Gastroesophageal sphincter (tissue), 4 donors: Measurements from ENCODE around the gene KRTAP10-12. TPM values are rescaled to one million over a fixed set of nuclear protein-coding genes. Genes with fewer than 3 reads are reported as not detected.

ENCODE experiments used
- ATAC-seq: fragments of 150-250 bp; one replicate; pipeline ENCODE4 v1.9.1; 2016; ENCODE audit warnings: mild to moderate bottlenecking, moderate library complexity
- H3K27ac ChIP-seq, 4 donors: fragments of 200-600 bp; sonication (generic) in 3 of 4; 1 replicate in 3 of 4; 2 replicates in 1 of 4; pipeline ENCODE4 v1.5.1; 2016 to 2019
- H3K27me3 ChIP-seq: fragments of 200-600 bp; sonication (generic); one replicate; pipeline ENCODE4 v1.5.1; 2019
- H3K36me3 ChIP-seq, 2 donors: fragments of 200-600 bp; sonication (generic); one replicate each; pipeline ENCODE4 v1.5.1; 2019; ENCODE audit warnings: control low read depth in 1 of 2
- H3K4me1 ChIP-seq, 3 donors: fragments of 200-600 bp; sonication (generic); 1 replicate in 2 of 3; 2 replicates in 1 of 3; pipeline ENCODE4 v1.5.1; 2016 to 2019; ENCODE audit warnings: control low read depth in 2 of 3
- H3K4me3 ChIP-seq, 2 donors: fragments of 200-600 bp; sonication (generic); one replicate each; pipeline ENCODE4 v1.5.1; 2019; ENCODE audit warnings: mild to moderate bottlenecking in 1 of 2, moderate library complexity in 1 of 2
- H3K9me3 ChIP-seq, 3 donors: fragments of 200-600 bp; sonication (generic); one replicate each; pipeline ENCODE4 v1.5.1; 2017 to 2019; ENCODE audit warnings: control low read depth in 2 of 3
- EP300 ChIP-seq: sonication (generic); formaldehyde crosslinking; IDR thresholded peaks from one replicate; pipeline ENCODE4 v1.6.1; 2017; ENCODE audit warnings: antibody characterized with exemption, mild to moderate bottlenecking
- POLR2A ChIP-seq, 2 donors: fragments of 450-650 bp; IDR thresholded peaks; one replicate each; pipeline ENCODE4 v1.6.1; 2017; ENCODE audit warnings: antibody characterized with exemption in 2 of 2, mild to moderate bottlenecking in 2 of 2, moderate library complexity in 1 of 2
- POLR2AphosphoS5 ChIP-seq: sonication (generic); formaldehyde crosslinking; IDR thresholded peaks from one replicate; pipeline ENCODE4 v1.6.1; 2017; ENCODE audit warnings: antibody characterized with exemption
- WGBS, 2 donors: methylation state at CpG; one replicate each; pipeline ENCODE4 v1.1.5; 2018; ENCODE audit warnings: low coverage in 1 of 2; 5-methylcytosine and 5-hydroxymethylcytosine counted together
- total RNA-seq, 4 donors: library from RNA; depleted of rRNA; stranded (reverse); fragments of >200 nt; gene quantifications; one replicate each; pipeline ENCODE4 v1.1.0, GENCODE V29; 2016
- TF ChIP-seq, protein P1 (sequence below), 4 experiments: fragments of 200-600 bp in 2 of 4; fragments of 450-650 bp in 2 of 4; sonication (generic) in 1 of 4; IDR thresholded peaks; one replicate each; pipeline ENCODE4 v1.5.1; 2017 to 2019; ENCODE audit warnings: antibody characterized with exemption in 4 of 4, mild to moderate bottlenecking in 2 of 4, moderate library complexity in 2 of 4

Gene KRTAP10-12
- total RNA-seq, 4 donors from 2014 or later = not detected

DNA sequence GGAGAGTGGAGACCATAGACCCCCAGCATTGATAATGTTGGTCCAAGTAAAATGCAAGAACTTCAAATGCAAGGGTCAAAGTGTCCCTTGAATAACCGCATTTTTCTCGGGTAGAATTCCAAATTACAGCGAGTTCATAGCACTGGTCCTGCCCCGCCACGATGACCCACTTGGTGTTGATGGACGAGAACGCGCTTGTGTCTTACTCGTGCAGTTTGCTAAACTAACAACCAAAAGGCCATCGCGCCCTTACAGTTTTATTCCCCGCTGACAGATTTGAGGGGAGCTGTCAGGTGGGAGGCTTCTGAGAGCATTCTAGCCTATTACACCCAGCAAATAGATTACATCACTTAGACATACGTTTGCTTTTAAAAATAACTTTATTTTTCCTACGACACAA is 31.7 kb downstream of the KRTAP10-12 start:
- ATAC-seq = no peak
- H3K9me3 ChIP-seq = no peaks in the 10 kb centered on the region
- H3K4me1 ChIP-seq = peaks cover 0 to 1% (median 0%) of the 10 kb centered on the region in 3 donors
- WGBS, 2 donors = 84 to 91% methylated on average over 12 to 14 of the region's 14 CpGs
- H3K27me3 ChIP-seq = peaks cover 81% of the 10 kb centered on the region
- no peak overlapping the region for H3K4me3 ChIP-seq
- H3K27ac ChIP-seq = no peak overlapping the region
- TF ChIP-seq EP300 = no peak
- no peak for TF ChIP-seq POLR2AphosphoS5
- TF ChIP-seq, protein P1, sequence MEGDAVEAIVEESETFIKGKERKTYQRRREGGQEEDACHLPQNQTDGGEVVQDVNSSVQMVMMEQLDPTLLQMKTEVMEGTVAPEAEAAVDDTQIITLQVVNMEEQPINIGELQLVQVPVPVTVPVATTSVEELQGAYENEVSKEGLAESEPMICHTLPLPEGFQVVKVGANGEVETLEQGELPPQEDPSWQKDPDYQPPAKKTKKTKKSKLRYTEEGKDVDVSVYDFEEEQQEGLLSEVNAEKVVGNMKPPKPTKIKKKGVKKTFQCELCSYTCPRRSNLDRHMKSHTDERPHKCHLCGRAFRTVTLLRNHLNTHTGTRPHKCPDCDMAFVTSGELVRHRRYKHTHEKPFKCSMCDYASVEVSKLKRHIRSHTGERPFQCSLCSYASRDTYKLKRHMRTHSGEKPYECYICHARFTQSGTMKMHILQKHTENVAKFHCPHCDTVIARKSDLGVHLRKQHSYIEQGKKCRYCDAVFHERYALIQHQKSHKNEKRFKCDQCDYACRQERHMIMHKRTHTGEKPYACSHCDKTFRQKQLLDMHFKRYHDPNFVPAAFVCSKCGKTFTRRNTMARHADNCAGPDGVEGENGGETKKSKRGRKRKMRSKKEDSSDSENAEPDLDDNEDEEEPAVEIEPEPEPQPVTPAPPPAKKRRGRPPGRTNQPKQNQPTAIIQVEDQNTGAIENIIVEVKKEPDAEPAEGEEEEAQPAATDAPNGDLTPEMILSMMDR (IDR thresholded peaks at IDR 0.05) = no peak
- TF ChIP-seq POLR2A (IDR thresholded peaks at IDR 0.05) = no peak
- H3K36me3 ChIP-seq = no peaks in the 10 kb centered on the region

DNA sequence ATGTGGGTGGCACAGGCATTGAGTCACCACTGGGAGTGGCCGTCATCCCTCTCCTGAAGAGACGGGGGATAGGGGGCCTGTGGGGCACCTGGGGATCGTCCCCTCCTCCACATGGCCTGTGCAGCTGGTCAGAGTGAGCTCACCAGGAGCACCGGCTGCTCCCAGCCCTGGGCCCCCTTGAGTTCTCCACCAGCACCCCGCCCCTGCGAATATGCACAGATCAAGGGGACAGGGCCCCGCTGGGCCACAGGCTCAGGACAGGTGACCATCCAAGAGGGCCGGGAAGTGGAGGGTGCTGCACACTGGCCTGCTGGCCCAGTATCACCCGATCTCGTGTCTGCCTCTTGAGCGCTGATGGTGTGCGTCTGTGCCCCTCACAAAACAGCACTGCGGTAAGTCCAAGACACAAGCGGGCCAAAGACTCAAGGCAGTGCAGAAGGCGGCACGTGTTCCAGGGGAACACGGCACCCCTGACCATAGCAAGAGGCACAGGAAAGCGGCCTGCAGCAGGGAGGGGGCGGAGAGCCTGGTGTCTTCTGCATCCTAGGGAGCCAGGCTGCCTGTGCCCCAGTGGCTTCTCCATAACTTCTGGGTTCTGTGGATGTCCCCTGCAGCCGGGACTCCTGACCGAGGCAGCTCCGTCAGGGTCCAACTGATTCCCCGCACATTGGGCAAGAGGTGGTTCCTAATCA is 32.5 kb downstream of the KRTAP10-12 start:
- Histone ChIP-seq H3K27me3 (peaks cover 81% of the 10 kb centered on the region), H3K36me3 (no peaks in the 10 kb centered on the region), H3K27ac (no peak overlapping the region), H3K4me1 (no peaks in the 10 kb centered on the region), H3K9me3 (no peaks in the 10 kb centered on the region), H3K4me3 (no peak overlapping the region)
- TF ChIP-seq EP300 (no peak), POLR2A (IDR thresholded peaks at IDR 0.05) (no peak), POLR2AphosphoS5 (no peak)
- TF ChIP-seq, protein P1 (IDR thresholded peaks at IDR 0.05) = no peak
- no peak for ATAC-seq
- no CpG with 5 or more reads among the region's 23 CpGs for WGBS, 2 donors

DNA sequence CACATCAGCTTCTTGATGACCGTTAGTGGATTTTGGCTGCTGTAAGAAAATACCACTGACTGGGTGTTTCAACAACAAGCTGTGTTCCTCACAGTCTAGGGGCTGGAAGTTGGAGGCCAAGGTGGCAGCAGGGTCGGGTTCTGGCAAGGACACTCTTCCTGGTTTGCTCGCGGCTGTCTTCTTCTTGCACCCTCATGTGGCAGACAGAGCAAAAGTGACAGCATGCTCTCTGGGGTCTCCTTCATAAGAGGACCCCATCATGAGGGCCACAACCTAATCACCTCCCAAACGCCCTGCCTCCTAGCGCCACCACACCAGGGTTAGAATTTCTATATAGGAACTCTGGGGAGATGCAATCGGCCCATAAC is 33.0 kb downstream of the KRTAP10-12 start:
- H3K27ac ChIP-seq = no peak overlapping the region
- H3K9me3 ChIP-seq = peaks cover 0 to 2% (median 0%) of the 10 kb centered on the region in 3 donors
- TF ChIP-seq POLR2AphosphoS5 (no peak), EP300 (no peak), POLR2A (IDR thresholded peaks at IDR 0.05) (no peak)
- TF ChIP-seq, protein P1 (IDR thresholded peaks at IDR 0.05) = no peak
- WGBS, 2 donors = 88 to 100% methylated on average over 1 to 3 of the region's 7 CpGs
- no peaks in the 10 kb centered on the region for H3K36me3 ChIP-seq
- H3K4me1 ChIP-seq = no peaks in the 10 kb centered on the region
- no peak for ATAC-seq
- H3K27me3 ChIP-seq = peaks cover 77% of the 10 kb centered on the region
- no peak overlapping the region for H3K4me3 ChIP-seq

DNA sequence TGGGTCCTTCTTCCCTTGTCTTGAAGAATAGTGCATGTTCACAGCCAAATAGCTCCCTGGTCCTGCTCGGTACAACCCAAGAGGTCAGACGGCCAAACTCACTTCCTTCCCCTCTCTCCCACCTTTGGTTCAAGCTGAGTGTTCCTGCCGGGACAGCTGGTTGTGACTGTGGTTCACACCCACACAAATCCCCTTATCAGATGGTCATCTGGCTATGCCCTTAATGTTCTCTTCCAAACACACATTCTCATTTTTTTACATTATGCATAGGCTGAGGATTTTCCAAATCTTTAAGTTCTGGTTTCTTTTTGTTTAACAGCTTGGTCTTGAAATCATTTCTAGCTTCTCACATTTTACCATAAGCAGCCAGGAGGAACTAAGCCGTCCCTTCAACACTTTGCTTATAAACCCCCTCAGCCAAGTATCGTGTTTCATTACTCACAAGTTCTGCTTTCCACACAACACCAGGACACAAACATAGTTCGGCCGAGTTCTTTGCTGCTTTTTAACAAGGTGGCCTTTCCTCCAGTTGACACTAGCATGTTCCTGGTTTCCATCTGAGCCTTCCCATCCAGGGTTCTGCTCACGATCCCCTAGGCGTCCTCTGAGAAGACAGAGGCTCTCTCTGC is 34.1 kb downstream of the KRTAP10-12 start:
- no peak overlapping the region for H3K27ac ChIP-seq
- H3K4me3 ChIP-seq = no peak overlapping the region
- H3K36me3 ChIP-seq = no peaks in the 10 kb centered on the region
- no peaks in the 10 kb centered on the region for H3K4me1 ChIP-seq
- WGBS, 2 donors = 56 to 60% methylated on average over 6 to 9 of the region's 9 CpGs
- no peak for TF ChIP-seq POLR2A (IDR thresholded peaks at IDR 0.05)
- TF ChIP-seq EP300 = no peak
- peaks cover 0 to 11% (median 0%) of the 10 kb centered on the region in 3 donors for H3K9me3 ChIP-seq
- ATAC-seq = no peak
- peaks cover 72% of the 10 kb centered on the region for H3K27me3 ChIP-seq

DNA sequence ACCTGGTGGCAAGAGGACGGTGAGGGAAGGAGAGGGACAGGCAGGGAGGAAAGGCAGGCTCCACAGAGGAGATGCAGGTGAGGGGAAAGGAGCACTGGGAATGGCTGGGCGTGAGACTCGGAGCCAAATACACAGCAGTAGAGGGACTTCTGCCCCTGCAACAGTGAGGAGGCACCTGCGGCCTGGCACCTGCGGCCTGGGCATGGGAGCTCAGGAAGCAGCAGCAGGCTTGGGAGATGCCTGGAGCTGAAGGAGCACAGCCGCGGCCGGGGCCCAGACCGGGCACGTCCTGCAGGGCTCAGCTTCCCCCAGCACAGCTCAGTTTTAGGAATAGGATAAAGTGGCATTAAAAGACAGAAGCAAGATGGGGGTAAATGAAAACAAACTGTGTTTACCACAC is 35.3 kb downstream of the KRTAP10-12 start:
- TF ChIP-seq POLR2AphosphoS5 = no peak
- no peak for TF ChIP-seq EP300
- TF ChIP-seq, protein P1 (IDR thresholded peaks at IDR 0.05) = no peak
- no peak for TF ChIP-seq POLR2A (IDR thresholded peaks at IDR 0.05)
- peaks cover 65% of the 10 kb centered on the region for H3K27me3 ChIP-seq
- WGBS, 2 donors = 88 to 91% methylated on average over 5 to 10 of the region's 10 CpGs
- no peak overlapping the region for H3K27ac ChIP-seq
- ATAC-seq = no peak
- no peaks in the 10 kb centered on the region for H3K36me3 ChIP-seq
- H3K9me3 ChIP-seq = peaks cover 0 to 23% (median 0%) of the 10 kb centered on the region in 3 donors
- H3K4me1 ChIP-seq = no peaks in the 10 kb centered on the region
- no peak overlapping the region for H3K4me3 ChIP-seq
